Neural cell (in vitro differentiated cells): ENCODE measurements around the gene COL16A1. TPM values are rescaled to one million over a fixed set of nuclear protein-coding genes. Genes with fewer than 3 reads are reported as not detected.

Experiments
- H2AFZ ChIP-seq: fragments of 200-600, 300-800 bp; sonication (generic), shearing (Covaris generic); 2 replicates; pipeline ENCODE4 v1.6.0; 2014; ENCODE audit warnings: low read depth, mild to moderate bottlenecking, antibody characterized with exemption, low read length, moderate library complexity
- H3F3A ChIP-seq: fragments of 200-600 bp; shearing (Covaris generic); 2 replicates; pipeline ENCODE4 v1.6.1; 2016; ENCODE audit warnings: mild to moderate bottlenecking, moderate library complexity, mixed read lengths, antibody characterized with exemption, low read length; ENCODE audit not compliant: insufficient read depth, poor library complexity, severe bottlenecking
- H3K27ac ChIP-seq: fragments of 200-600, 300-800 bp; sonication (generic), shearing (Covaris generic); 2 replicates; pipeline ENCODE4 v1.5.1; 2014; ENCODE audit warnings: mild to moderate bottlenecking, low read length, moderate library complexity
- H3K27me3 ChIP-seq: fragments of 300-800, 200-600 bp; sonication (generic), shearing (Covaris generic); 2 replicates; pipeline ENCODE4 v1.6.0; 2014; ENCODE audit warnings: mild to moderate bottlenecking, low read depth, low read length, moderate library complexity; ENCODE audit not compliant: insufficient read depth
- H3K36me3 ChIP-seq: fragments of 300-800, 200-600 bp; sonication (generic), shearing (Covaris generic); 2 replicates; pipeline ENCODE4 v1.5.1; 2014; ENCODE audit warnings: mild to moderate bottlenecking, antibody characterized with exemption, low read length, moderate library complexity; ENCODE audit not compliant: insufficient read depth
- H3K4me2 ChIP-seq: fragments of 300-800, 200-600 bp; sonication (generic), shearing (Covaris generic); 2 replicates; pipeline ENCODE4 v1.6.0; 2014; ENCODE audit warnings: mild to moderate bottlenecking, low read length
- H3K4me3 ChIP-seq: fragments of 300-800, 200-600 bp; sonication (generic), shearing (Covaris generic); 2 replicates; pipeline ENCODE4 v1.5.1; 2014; ENCODE audit warnings: mild to moderate bottlenecking, low read length, moderate library complexity
- H3K79me2 ChIP-seq: fragments of 200-600 bp; shearing (Covaris generic); replicated peaks from 2 replicates; pipeline ENCODE4 v1.6.0; 2014; ENCODE audit warnings: mild to moderate bottlenecking, low read length, moderate library complexity; ENCODE audit not compliant: insufficient read depth
- H3K9ac ChIP-seq: fragments of 300-800, 200-600 bp; sonication (generic), shearing (Covaris generic); 2 replicates; pipeline ENCODE4 v1.6.1; 2016; ENCODE audit warnings: mild to moderate bottlenecking, low read length, mixed read lengths
- H3K9me2 ChIP-seq: fragments of 200-600 bp; shearing (Covaris generic); 2 replicates; pipeline ENCODE4 v1.6.1; 2016; ENCODE audit warnings: mild to moderate bottlenecking, low read length, mixed read lengths; ENCODE audit not compliant: insufficient read depth
- H3K9me3 ChIP-seq: fragments of 200-600, 300-800 bp; sonication (generic), shearing (Covaris generic); 2 replicates; pipeline ENCODE4 v1.6.1; 2016; ENCODE audit warnings: mild to moderate bottlenecking, mixed run types, low read length, moderate library complexity, mixed read lengths
- H4K20me1 ChIP-seq: fragments of 200-600 bp; shearing (Covaris generic); 2 replicates; pipeline ENCODE4 v1.6.1; 2016; ENCODE audit warnings: mild to moderate bottlenecking, mixed run types; ENCODE audit not compliant: insufficient read depth
- CTCF ChIP-seq: fragments of 450-650 bp; IDR thresholded peaks from 2 replicates; pipeline ENCODE4 v1.5.1; 2014; ENCODE audit warnings: antibody characterized with exemption, mild to moderate bottlenecking, moderate library complexity; ENCODE audit not compliant: poor library complexity, severe bottlenecking
- EP300 ChIP-seq: fragments of 450-650 bp; conservative IDR thresholded peaks from 2 replicates; pipeline ENCODE4 v1.6.1; 2014; ENCODE audit warnings: antibody characterized with exemption, mild to moderate bottlenecking, moderate library complexity; ENCODE audit not compliant: poor library complexity, severe bottlenecking
- EZH2 ChIP-seq: fragments of 200-600, 300-800 bp; shearing (Covaris generic), sonication (generic); IDR thresholded peaks from 2 replicates; pipeline ENCODE4 v1.6.1; 2014; ENCODE audit warnings: antibody characterized with exemption, low read length, borderline replicate concordance, mild to moderate bottlenecking; ENCODE audit not compliant: insufficient read depth, poor library complexity, severe bottlenecking
- MXI1 ChIP-seq: fragments of 450-650 bp; conservative IDR thresholded peaks from 2 replicates; pipeline ENCODE4 v1.6.1; 2014; ENCODE audit warnings: antibody characterized with exemption, mild to moderate bottlenecking; ENCODE audit not compliant: poor library complexity, severe bottlenecking
- POLR2AphosphoS5 ChIP-seq: IDR thresholded peaks from 2 replicates; pipeline ENCODE4 v1.6.1; 2012
- RAD21 ChIP-seq: fragments of 450-650 bp; conservative IDR thresholded peaks from 2 replicates; pipeline ENCODE4 v1.6.1; 2014; ENCODE audit warnings: antibody characterized with exemption, mild to moderate bottlenecking, moderate library complexity
- REST ChIP-seq: IDR thresholded peaks from 2 replicates; pipeline ENCODE4 v1.6.1; 2012; ENCODE audit warnings: borderline replicate concordance
- SMC3 ChIP-seq: fragments of 450-650 bp; conservative IDR thresholded peaks from 2 replicates; pipeline ENCODE4 v1.6.1; 2014; ENCODE audit warnings: antibody characterized with exemption, mild to moderate bottlenecking, moderate library complexity; ENCODE audit not compliant: poor library complexity
- TAF1 ChIP-seq: IDR thresholded peaks from 2 replicates; pipeline ENCODE4 v1.6.1; 2012; ENCODE audit warnings: low read depth
- polyA plus RNA-seq: library from polyadenylated mRNA; depleted of rRNA; stranded (reverse); fragments of >200 nt; gene quantifications from 2 replicates; pipeline ENCODE4 v1.2.3, GENCODE V29; 2014

Gene COL16A1
- polyA plus RNA-seq, 1 donor from 2014 or later = 3.4 TPM

GRCh38 chr1:31617218-31617915 lies 86.5 kb downstream of the COL16A1 start, which contains the start of gene HCRTR1:
Gene HCRTR1, plus strand, starts transcription at chr1:31617689. Its CDS starts 1,504 bp downstream, at chr1:31619193.
- Histone ChIP-seq H3K27ac (no peak within 1 kb of the TSS), H3F3A (no peaks in the 10 kb centered on the region), H3K4me2 (peak within 1 kb of the TSS; percentile 62), H3K4me3 (peak within 1 kb of the TSS; percentile 80), H3K36me3 (no peaks in the 10 kb centered on the region), H3K27me3 (peaks cover 18% of the 10 kb centered on the region), H4K20me1 (no peaks in the 10 kb centered on the region), H3K9ac (peak within 1 kb of the TSS; percentile 66), H3K9me2 (no peaks in the 10 kb centered on the region), H3K9me3 (no peaks in the 10 kb centered on the region), H3K79me2 (no peaks in the 10 kb centered on the region), H2AFZ (peak within 1 kb of the TSS; percentile 40)
- TF ChIP-seq EZH2 (no peak), EP300 (no peak), RAD21 (no peak), POLR2AphosphoS5 (no peak), REST (no peak), SMC3 (no peak), MXI1 (no peak), TAF1 (no peak)

GRCh38 chr1:31615939-31616338 lies 87.9 kb downstream of the COL16A1 start:
- H3K4me2 ChIP-seq = no peak overlapping the region
- H2AFZ ChIP-seq = no peak overlapping the region
- no peaks in the 10 kb centered on the region for H3K36me3 ChIP-seq
- H3K79me2 ChIP-seq = no peaks in the 10 kb centered on the region
- H3K9ac ChIP-seq = no peak overlapping the region
- H3K4me3 ChIP-seq = no peak overlapping the region
- H3K27me3 ChIP-seq = peaks cover 18% of the 10 kb centered on the region
- H3K27ac ChIP-seq = no peak overlapping the region
- H3F3A ChIP-seq = no peaks in the 10 kb centered on the region
- no peaks in the 10 kb centered on the region for H3K9me2 ChIP-seq
- H4K20me1 ChIP-seq = no peaks in the 10 kb centered on the region
- TF ChIP-seq EP300 (no peak), RAD21 (no peak), REST (no peak), MXI1 (no peak), TAF1 (no peak), SMC3 (no peak), CTCF (no peak), EZH2 (no peak), POLR2AphosphoS5 (no peak)
- no peaks in the 10 kb centered on the region for H3K9me3 ChIP-seq
